HepG2 (cell line): Measurements from ENCODE around the gene NEURL1B. TPM values are rescaled to one million over a fixed set of nuclear protein-coding genes. Genes with fewer than 3 reads are reported as not detected.

Source experiments
- ARNT2 ChIP-seq: sonication (generic); formaldehyde crosslinking; IDR thresholded peaks from 2 replicates; pipeline ENCODE4 v1.8.0; 2022; ENCODE audit warnings: mild to moderate bottlenecking, low read depth, missing genetic modification reagents, moderate library complexity
- BCL3 ChIP-seq: sonication (generic); formaldehyde crosslinking; IDR thresholded peaks from 2 replicates; pipeline ENCODE4 v1.5.1; 2020; ENCODE audit warnings: mild to moderate bottlenecking, missing genetic modification reagents, moderate library complexity
- CBX5 ChIP-seq: sonication (generic); formaldehyde crosslinking; IDR thresholded peaks from 2 replicates; pipeline ENCODE4 v1.4.0; 2020; ENCODE audit warnings: missing genetic modification reagents, borderline replicate concordance
- ESRRA ChIP-seq: sonication (generic); formaldehyde crosslinking; IDR thresholded peaks from 2 replicates; pipeline ENCODE4 v1.5.1; 2020; ENCODE audit warnings: mild to moderate bottlenecking, low read depth, missing genetic modification reagents
- HDAC2 ChIP-seq: sonication (generic); formaldehyde crosslinking; IDR thresholded peaks from 2 replicates; pipeline ENCODE4 v1.4.0; 2020; ENCODE audit warnings: missing genetic modification reagents
- HNF1B ChIP-seq: sonication (generic); formaldehyde crosslinking; IDR thresholded peaks from 2 replicates; pipeline ENCODE4 v1.5.1; 2020; ENCODE audit warnings: mild to moderate bottlenecking, moderate library complexity, missing genetic modification reagents
- IRF2 ChIP-seq: IDR thresholded peaks from 2 replicates; pipeline ENCODE4 v1.6.1; 2018; ENCODE audit warnings: missing genetic modification reagents, missing compliant biosample characterization
- MED13 ChIP-seq: sonication (generic); formaldehyde crosslinking; IDR thresholded peaks from 2 replicates; pipeline ENCODE4 v1.5.0; 2020; ENCODE audit warnings: missing genetic modification reagents
- MTA1 ChIP-seq: sonication (generic); formaldehyde crosslinking; IDR thresholded peaks from 2 replicates; pipeline ENCODE4 v1.4.0; 2020; ENCODE audit warnings: missing genetic modification reagents, mild to moderate bottlenecking, borderline replicate concordance
- NR2C2 ChIP-seq: sonication (generic); formaldehyde crosslinking; IDR thresholded peaks from 2 replicates; pipeline ENCODE4 v1.4.0; 2020; ENCODE audit warnings: missing genetic modification reagents, mild to moderate bottlenecking, moderate library complexity, borderline replicate concordance
- TEAD3 ChIP-seq: optimal IDR thresholded peaks from 2 replicates; pipeline ENCODE3; 2016; ENCODE audit warnings: borderline replicate concordance
- TGIF2 ChIP-seq: IDR thresholded peaks from 2 replicates; pipeline ENCODE4 v1.6.1; 2016; ENCODE audit warnings: control low read depth, missing compliant biosample characterization
- ZMYM3 ChIP-seq: sonication (generic); formaldehyde crosslinking; IDR thresholded peaks from 2 replicates; pipeline ENCODE4 v1.5.1; 2020; ENCODE audit warnings: mild to moderate bottlenecking, missing genetic modification reagents
- ZNF20 ChIP-seq: sonication (generic); formaldehyde crosslinking; IDR thresholded peaks from 2 replicates; pipeline ENCODE4 v1.4.0; 2020; ENCODE audit warnings: mild to moderate bottlenecking, moderate library complexity, missing genetic modification reagents
- ZNF777 ChIP-seq: sonication (generic); formaldehyde crosslinking; IDR thresholded peaks from 2 replicates; pipeline ENCODE4 v1.4.0; 2020; ENCODE audit warnings: missing genetic modification reagents
- ZNF781 ChIP-seq: sonication (generic); formaldehyde crosslinking; IDR thresholded peaks from 2 replicates; pipeline ENCODE4 v1.5.1; 2020; ENCODE audit warnings: borderline replicate concordance, mild to moderate bottlenecking, missing genetic modification reagents; ENCODE audit errors: not compliant biosample characterization
- polyA plus RNA-seq, 8 experiments: library from polyadenylated mRNA; depleted of rRNA in 3 of 8; stranded (reverse) in 7 of 8; unstranded in 1 of 8; fragments of >200 nt; fragmentation: Illumina TruSeq in 4 of 8; extraction: Trizol in 4 of 8; gene quantifications; 2 replicates each; pipeline versions ENCODE4 v1.2.1 to v1.2.3, GENCODE V29; 2011 to 2016; ENCODE audit warnings: low read depth in 4 of 8, missing spikeins in 1 of 8, mixed read lengths in 1 of 8; ENCODE audit not compliant: insufficient read depth in 1 of 8
- total RNA-seq, 5 experiments: library from RNA; depleted of rRNA; stranded (reverse); fragments of >200 nt; fragmentation: Illumina TruSeq; extraction: Trizol; gene quantifications; 2 replicates each; pipeline ENCODE4 v1.2.3, GENCODE V29; 2016; ENCODE audit warnings: low read depth in 1 of 5
- TF ChIP-seq, protein P1 (sequence below), 2 experiments: fragments of 450-650 bp in 1 of 2; sonication (generic) in 1 of 2; formaldehyde crosslinking in 1 of 2; IDR thresholded peaks; 2 replicates each; pipeline versions ENCODE4 v1.6.1 to v1.8.0; 2016 to 2022; ENCODE audit warnings: antibody characterized with exemption in 1 of 2, mild to moderate bottlenecking in 1 of 2, missing genetic modification reagents in 1 of 2

The NEURL1B gene
- total and polyA plus RNA-seq, 2 of the 13 experiments (the other 11 are each of a cell fraction or from before 2014, with no cell fraction given): 0.09 to 0.13 TPM

- TF ChIP-seq ARNT2 (CRISPR knock-in tag) (0 out of 2 replicates have a peak, but pooled peaks have one; percentile 43), MED13 (CRISPR knock-in tag) (0 out of 2 replicates have a peak, but pooled peaks have one; percentile 52), ZNF20 (CRISPR knock-in tag) (no peak), HDAC2 (CRISPR knock-in tag) (peak; percentile 84), BCL3 (CRISPR knock-in tag) (peak; percentile 49), HNF1B (peak; percentile 78), CBX5 (CRISPR knock-in tag) (peak; percentile 73; the same call in 1 of the 2 replicates), TGIF2 (peak; percentile 29; the same call in 1 of the 2 replicates), ZNF781 (CRISPR knock-in tag) (peak; percentile 10), ESRRA (CRISPR knock-in tag) (peak; percentile 80; the same call in 1 of the 2 replicates), TEAD3 (CRISPR knock-in tag) (peak; percentile 92), MTA1 (CRISPR knock-in tag) (peak; percentile 64; the same call in 1 of the 2 replicates), NR2C2 (CRISPR knock-in tag) (peak; percentile 81), ZMYM3 (CRISPR knock-in tag) (peak; percentile 50), IRF2 (CRISPR knock-in tag) (peak; percentile 65), ZNF777 (CRISPR knock-in tag) (0 out of 2 replicates have a peak, but pooled peaks have one; percentile 37)
- TF ChIP-seq, protein P1, sequence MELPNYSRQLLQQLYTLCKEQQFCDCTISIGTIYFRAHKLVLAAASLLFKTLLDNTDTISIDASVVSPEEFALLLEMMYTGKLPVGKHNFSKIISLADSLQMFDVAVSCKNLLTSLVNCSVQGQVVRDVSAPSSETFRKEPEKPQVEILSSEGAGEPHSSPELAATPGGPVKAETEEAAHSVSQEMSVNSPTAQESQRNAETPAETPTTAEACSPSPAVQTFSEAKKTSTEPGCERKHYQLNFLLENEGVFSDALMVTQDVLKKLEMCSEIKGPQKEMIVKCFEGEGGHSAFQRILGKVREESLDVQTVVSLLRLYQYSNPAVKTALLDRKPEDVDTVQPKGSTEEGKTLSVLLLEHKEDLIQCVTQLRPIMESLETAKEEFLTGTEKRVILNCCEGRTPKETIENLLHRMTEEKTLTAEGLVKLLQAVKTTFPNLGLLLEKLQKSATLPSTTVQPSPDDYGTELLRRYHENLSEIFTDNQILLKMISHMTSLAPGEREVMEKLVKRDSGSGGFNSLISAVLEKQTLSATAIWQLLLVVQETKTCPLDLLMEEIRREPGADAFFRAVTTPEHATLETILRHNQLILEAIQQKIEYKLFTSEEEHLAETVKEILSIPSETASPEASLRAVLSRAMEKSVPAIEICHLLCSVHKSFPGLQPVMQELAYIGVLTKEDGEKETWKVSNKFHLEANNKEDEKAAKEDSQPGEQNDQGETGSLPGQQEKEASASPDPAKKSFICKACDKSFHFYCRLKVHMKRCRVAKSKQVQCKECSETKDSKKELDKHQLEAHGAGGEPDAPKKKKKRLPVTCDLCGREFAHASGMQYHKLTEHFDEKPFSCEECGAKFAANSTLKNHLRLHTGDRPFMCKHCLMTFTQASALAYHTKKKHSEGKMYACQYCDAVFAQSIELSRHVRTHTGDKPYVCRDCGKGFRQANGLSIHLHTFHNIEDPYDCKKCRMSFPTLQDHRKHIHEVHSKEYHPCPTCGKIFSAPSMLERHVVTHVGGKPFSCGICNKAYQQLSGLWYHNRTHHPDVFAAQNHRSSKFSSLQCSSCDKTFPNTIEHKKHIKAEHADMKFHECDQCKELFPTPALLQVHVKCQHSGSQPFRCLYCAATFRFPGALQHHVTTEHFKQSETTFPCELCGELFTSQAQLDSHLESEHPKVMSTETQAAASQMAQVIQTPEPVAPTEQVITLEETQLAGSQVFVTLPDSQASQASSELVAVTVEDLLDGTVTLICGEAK (IDR thresholded peaks at IDR 0.05): no peak
- TF ChIP-seq, protein P1 (CRISPR knock-in tag; IDR thresholded peaks at IDR 0.05): peak; percentile 57; the same call in 1 of the 2 replicates
Measured at GRCh38 chr5:172659909-172660628, 19.0 kb downstream of the NEURL1B start (continued).
